ENCODE measurements around the gene TARS3.

TARS3 gene

DNA sequence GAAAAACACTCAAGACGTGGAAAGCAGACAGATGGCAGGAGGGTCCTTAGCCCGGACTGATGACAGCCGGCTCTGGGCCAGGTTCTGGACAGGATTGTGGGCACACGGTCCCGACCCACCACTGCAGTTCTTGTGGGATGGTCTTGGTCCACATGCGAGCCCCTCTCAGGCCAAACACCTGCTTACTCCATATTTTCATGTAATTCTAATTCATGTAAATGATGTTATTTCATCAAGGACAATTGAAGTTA lies 104.7 kb downstream of the TARS3 start:
- no peak for DNase-seq

DNA sequence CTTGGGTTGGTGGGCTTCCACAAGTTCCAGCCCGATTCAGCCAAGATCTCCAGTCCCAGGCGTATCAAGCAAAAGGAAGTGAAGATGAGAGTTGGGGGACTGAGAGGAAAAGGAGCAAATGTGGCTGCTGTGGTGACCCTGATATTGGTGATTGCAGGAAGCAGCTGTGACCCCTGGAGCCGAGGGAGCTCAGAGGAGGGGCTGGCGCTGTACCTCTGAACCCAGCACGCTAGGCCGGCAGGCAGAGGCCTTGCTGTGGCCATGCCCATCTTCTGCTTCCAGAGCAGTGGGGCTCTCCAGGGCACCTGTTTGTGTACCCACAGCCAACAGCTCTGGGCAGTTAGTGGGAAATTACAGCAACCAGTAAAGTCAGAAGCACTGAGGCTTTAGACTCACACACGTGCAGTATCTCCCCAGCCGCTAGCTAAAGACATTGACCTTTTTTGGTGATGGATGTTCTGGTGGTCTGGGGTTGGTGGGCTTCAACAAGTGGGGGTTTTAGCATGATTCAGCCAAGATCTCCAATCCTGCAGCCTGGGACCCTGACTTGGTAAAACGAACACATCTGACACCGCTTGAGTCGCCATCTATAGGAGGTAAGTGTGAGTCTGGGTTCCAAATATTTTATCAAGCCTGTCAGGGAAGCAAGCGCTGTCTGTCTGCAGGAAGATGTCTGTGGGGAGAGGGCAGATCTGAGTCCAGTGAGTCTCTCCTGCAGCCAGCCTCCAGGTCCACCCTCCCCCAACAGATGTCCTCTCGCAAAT lies 105.2 kb downstream of the TARS3 start:
- no peak for DNase-seq

- DNase-seq = no peak
These were observed 106.2 kb downstream of the TARS3 start for GRCh38 chr15:101618076-101618475.

DNA sequence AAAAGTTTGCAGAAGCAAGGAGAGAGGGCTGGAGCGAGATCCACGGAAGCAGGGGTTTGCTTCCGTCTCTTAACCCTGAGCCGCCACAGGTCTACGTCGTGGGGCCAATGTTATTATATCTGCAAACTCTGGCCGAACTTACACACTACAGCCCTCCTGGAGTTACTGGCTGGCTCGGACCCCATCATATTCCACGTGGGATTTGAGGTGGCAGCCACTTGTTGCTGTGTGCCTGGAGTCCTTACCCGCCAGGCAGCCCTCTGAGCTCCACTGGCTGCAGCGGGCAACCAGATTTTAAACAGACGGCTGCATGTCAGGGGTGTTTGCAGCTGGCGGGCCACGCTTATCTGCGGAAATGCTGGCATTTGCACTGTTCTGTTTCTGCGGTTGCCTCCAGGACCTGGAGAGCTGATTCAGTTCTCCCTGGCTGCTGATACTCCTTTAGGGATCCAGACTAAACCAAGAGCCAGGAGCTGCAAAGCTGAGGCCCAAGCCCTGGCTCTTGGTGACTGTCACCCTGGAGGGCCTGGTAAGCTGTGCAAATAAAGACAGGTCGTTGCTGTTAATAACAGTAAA lies 106.8 kb downstream of the TARS3 start:
- no peak for DNase-seq

- no peak for DNase-seq
These were observed 108.1 kb downstream of the TARS3 start for GRCh38 chr15:101615986-101616848.

- DNase-seq = no peak
These were observed 108.8 kb downstream of the TARS3 start for GRCh38 chr15:101615414-101615985.

DNA sequence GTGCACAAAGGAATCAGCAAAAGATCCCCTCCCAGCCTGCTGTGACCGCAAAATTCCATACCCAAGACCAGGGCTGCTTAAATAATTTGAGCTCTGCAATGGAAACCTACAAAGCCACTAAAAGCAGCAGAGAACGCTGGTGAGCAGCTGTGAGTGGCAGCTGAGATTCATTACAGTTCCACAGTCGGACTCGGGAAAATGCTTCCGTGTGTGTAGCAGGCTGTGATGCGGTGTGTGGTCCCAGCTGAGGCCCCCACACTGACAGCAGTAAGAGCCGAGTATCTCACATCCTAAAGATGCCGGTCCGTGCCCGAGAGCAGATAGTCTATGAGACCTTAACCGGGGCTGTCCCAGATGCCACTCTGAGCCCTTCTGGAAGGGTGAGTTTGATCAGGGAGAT lies 109.5 kb downstream of the TARS3 start:
- DNase-seq = no peak

DNA sequence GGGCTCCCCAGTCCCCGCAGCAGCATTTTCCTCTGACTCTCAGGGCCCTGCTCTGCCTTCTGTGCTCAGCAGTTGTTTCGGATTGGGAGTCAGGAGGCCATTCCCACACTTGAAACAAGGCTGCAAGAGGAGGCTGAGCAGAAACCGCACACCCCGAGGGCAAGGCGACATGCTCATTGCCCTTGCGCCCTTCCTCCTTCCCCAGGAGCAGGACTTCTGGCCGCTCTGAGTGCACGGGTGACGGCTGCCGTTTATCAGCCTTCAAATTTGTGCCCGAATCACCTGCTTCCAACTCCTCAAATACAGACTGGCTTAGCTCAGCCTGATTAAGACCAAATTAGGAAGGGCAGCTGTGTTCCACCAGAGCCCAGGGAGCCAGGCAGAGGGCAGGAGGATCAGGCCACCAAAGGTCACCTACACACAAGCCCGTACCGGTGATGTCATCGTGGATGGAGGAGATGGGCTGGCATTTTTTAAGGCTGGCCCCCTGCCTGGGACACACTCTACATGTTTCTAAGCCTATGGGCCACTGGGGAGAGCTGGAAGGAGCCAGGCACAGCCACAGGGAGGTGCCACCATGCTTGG lies 110.2 kb downstream of the TARS3 start:
- DNase-seq = no peak

- no peak for DNase-seq
These were observed 110.9 kb downstream of the TARS3 start for GRCh38 chr15:101613130-101614000.

DNA sequence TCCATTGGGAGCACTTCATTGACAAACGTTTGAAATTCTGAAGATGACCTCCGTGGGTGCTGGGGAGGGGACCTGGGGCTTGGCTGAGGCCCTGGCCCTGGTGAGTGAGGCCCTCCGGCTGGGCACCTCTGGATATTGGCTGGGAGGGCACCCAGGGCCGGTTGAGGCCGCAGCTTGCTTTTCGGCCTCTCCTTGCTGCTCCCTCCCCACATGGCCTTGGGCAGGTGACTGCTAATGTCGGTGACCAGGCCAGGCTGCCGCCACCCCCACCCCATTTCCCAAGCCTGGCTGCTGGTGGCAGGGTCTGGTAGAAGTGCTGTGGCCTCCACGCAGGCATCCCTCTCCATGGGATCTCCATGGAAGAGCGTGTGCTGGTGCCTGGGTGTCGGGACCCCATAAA lies 111.6 kb downstream of the TARS3 start:
- DNase-seq = no peak

- DNase-seq = no peak
These were observed 112.5 kb downstream of the TARS3 start for GRCh38 chr15:101611580-101612299.

DNA sequence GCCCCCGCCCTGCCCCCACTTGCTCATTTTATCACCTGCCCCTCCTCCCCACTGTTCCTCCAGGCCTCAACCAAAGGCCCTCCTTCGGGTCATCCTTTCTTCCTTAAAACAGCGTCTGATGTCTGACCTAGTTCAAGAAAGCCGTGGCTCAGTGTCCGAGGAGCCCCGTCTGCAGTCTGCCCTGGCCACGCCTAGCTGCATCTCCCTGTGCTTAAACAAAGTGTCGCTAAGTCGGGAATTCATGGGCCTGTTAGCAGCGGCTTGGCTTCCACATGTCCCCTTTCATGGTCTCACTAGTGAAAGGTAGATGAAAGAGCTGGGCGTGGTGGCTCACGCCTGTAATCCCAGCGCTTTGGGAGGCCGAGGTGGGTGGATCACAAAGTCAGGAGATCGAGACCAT lies 113.3 kb downstream of the TARS3 start:
- no peak for DNase-seq

- DNase-seq = no peak
These were observed 113.7 kb downstream of the TARS3 start for GRCh38 chr15:101610611-101611000.

GRCh38 chr15:101609742-101610610 lies 114.3 kb downstream of the TARS3 start:
- no peak for DNase-seq

GRCh38 chr15:101608201-101608600 lies 116.1 kb downstream of the TARS3 start:
- no peak for DNase-seq

DNA sequence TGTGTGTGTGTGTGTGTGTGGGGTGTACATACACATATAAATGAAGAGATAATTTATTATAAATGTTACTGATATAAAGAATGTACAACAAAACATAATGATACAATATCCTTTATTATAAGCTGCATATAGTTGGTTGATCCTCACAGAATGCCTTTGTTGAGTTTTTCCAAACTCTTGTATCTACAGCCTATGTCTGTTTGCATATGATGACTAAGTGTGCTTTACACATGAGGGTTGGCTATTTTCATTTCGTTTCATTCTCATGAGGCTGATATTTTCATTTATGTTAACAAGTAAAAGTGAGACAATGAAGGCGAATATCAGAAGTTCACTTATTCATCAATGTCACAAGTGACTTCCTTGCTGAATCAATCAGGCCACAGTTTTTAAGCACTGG lies 117.2 kb downstream of the TARS3 start:
- DNase-seq = no peak

DNA sequence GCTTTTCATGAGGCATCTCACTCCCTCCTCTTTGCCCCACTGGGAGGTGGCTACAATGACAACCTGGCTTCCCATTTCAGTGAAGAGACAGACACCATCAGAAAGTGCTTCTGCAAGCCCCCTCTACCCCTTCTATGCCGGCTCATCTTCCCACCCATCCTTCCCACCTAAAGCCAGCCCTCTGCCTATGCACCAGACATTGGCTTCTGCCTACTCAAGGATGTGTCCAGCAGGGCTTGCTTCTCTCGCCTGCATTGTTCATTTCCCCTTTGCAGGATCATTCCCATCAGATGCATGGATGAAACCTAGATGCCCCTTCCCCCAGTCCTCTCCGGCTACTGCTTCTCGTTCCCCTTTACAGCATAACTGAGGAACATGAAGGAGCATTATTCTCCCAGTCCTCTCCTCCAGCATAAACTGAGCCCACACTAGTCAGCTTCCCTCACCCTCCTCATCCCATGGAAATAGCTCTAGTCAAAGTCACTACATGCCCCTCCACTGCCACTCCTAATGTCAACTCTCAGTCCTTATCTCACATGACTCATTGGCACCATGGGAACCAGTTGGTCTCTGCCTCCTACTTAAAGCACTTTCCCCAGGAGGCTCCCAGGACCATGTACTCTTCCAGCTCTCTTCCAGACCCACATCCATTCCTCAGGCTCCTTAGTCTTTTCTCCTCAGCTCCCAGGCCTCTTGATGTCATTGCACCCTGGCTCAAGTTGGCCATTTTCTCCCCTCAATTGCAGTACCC lies 120.0 kb downstream of the TARS3 start:
- no peak for DNase-seq
